22Rv1 (cell line): ENCODE measurements around the gene CT45A1.
"Not testable (repeated sequence)": the region's sequence is repeated elsewhere in the genome, so short reads cannot be mapped to it uniquely, and the experiment has no call there.

Source experiments
- H3K27ac ChIP-seq: fragments of 450-650 bp; 2 replicates; pipeline ENCODE4 v1.5.1; 2017
- CTCF ChIP-seq: fragments of 450-650 bp; IDR thresholded peaks from 2 replicates; pipeline ENCODE4 v1.5.1; 2017; ENCODE audit warnings: mild to moderate bottlenecking
- ZFX ChIP-seq: fragments of 450-650 bp; IDR thresholded peaks from 2 replicates; pipeline ENCODE4 v1.6.1; 2017; ENCODE audit warnings: antibody characterized with exemption, borderline replicate concordance

Gene CT45A1, protein sequence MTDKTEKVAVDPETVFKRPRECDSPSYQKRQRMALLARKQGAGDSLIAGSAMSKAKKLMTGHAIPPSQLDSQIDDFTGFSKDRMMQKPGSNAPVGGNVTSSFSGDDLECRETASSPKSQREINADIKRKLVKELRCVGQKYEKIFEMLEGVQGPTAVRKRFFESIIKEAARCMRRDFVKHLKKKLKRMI

GRCh38 chrX:135713183-135713689, at the start of gene CT45A1:
Gene CT45A1 (plus strand): TSS chrX:135713639. CDS start chrX:135718941, 5,302 bp downstream.
- not testable (repeated sequence) for H3K27ac ChIP-seq
- TF ChIP-seq CTCF, result peak; percentile 34

- H3K27ac ChIP-seq, result not testable (repeated sequence)
These were observed 40.5 kb upstream of the CT45A1 start for GRCh38 chrX:135672979-135673378.

- TF ChIP-seq ZFX, result no peak
- TF ChIP-seq CTCF, result peak; percentile 80
These were observed 25.3 kb upstream of the CT45A1 start for GRCh38 chrX:135688137-135688536.

GRCh38 chrX:135695471-135695870, 18.0 kb upstream of the CT45A1 start:
- H3K27ac ChIP-seq, result no peak overlapping the region
- TF ChIP-seq CTCF, result no peak
- TF ChIP-seq ZFX, result no peak

More at GRCh38 chrX:135688137-135688536, 25.3 kb upstream of the CT45A1 start:
- no peak overlapping the region for H3K27ac ChIP-seq

DNA sequence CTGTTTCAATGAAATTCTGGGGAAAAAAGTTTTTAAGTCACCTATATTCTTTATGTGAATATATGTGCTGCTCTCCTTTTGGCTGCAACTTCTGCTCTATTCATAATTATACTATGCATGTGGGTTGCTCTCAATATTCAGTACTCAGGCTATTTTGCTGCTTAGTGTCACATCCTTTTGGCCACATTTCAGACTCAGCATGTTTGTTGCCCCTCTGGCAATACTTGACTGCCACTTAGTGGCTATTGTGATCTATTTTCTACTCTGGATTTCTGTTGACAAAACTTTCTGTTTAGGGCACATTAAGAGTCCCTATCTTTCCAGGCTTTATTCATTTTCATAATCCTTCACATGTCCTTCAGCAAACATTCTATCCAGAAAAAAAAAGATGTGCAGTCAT, 15.8 kb upstream of the CT45A1 start:
- no peak for TF ChIP-seq CTCF
- TF ChIP-seq ZFX, result no peak
- no peak overlapping the region for H3K27ac ChIP-seq

GRCh38 chrX:135698924-135699323, 14.5 kb upstream of the CT45A1 start:
- TF ChIP-seq CTCF, result no peak
- no peak for TF ChIP-seq ZFX
- H3K27ac ChIP-seq, result no peak overlapping the region

DNA sequence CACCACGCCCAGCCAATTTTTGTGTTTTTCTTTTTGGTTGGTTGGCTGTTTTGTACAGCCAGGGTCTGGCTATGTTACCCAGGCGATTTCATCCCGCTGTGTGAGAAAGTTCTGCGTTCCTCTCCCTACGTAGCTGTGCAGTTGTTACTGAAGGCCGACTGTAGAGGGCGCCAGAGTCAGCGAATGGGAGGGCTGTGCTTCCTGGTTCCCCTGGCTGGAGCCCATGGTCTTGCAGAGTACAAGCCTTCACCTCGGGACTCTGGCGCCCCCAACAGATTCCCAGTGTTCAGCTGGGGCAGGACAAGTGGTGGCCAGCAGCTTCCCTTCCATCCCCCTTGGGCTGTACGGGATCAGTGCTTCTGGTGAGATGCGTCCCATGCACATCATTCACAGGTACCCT, 5.6 kb upstream of the CT45A1 start:
- H3K27ac ChIP-seq, result no peak overlapping the region
- peak; percentile 76 for TF ChIP-seq CTCF
- no peak for TF ChIP-seq ZFX

GRCh38 chrX:135713795-135714194, 356 bp downstream of the CT45A1 start:
- TF ChIP-seq ZFX (no peak), CTCF (no peak)
- no peak overlapping the region for H3K27ac ChIP-seq

- not testable (repeated sequence) for H3K27ac ChIP-seq
These were observed 21.2 kb downstream of the CT45A1 start for GRCh38 chrX:135734666-135735065.
